Fibroblast of the aortic adventitia (primary cell): ENCODE measurements around the gene HOXB4. TPM values are rescaled to one million over a fixed set of nuclear protein-coding genes. Genes with fewer than 3 reads are reported as not detected.

Source experiments
- DNase-seq: peaks from one replicate; pipeline ENCODE4 v3.0.0-alpha.2; 2010; ENCODE audit warnings: low read depth
- H3K4me3 ChIP-seq: 2 replicates; pipeline ENCODE4 v1.5.1; 2011; ENCODE audit warnings: low read depth, mild to moderate bottlenecking, control low read depth, low read length, moderate library complexity
- total RNA-seq: library from RNA; depleted of rRNA; stranded (reverse); fragments of >200 nt; gene quantifications from 2 replicates; pipeline ENCODE4 v1.2.3, GENCODE V29; 2012; ENCODE audit warnings: low replicate concordance
- TF ChIP-seq, protein P1 (sequence below): IDR thresholded peaks from 2 replicates; pipeline ENCODE4 v1.5.1; 2011; ENCODE audit warnings: mild to moderate bottlenecking, low read length, control low read depth, inconsistent platforms; ENCODE audit not compliant: insufficient read depth

The HOXB4 gene
- total RNA-seq, 1 donor, result 3.8 TPM

DNA sequence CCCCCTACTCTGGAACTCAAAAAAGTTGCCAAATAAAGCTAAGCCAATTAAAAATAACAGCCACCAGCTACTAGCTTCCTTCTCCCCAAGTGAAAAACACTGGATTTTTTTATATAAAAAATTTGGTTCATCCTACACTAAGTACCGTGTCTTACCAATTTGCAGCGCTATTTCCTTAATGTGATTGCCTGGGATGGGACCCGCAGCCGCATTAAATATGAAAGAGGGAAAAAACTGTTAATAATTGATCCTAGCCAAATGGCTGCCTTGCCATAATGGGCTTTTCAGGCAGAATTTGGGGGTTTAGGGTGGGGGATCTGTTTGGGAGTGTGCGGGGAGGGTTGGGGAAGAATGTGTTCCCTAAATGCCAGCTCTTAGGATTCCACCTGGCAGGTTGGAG lies 46.0 kb upstream of the HOXB4 start:
- H3K4me3 ChIP-seq, result no peak overlapping the region
- no peak for DNase-seq
- TF ChIP-seq, protein P1, sequence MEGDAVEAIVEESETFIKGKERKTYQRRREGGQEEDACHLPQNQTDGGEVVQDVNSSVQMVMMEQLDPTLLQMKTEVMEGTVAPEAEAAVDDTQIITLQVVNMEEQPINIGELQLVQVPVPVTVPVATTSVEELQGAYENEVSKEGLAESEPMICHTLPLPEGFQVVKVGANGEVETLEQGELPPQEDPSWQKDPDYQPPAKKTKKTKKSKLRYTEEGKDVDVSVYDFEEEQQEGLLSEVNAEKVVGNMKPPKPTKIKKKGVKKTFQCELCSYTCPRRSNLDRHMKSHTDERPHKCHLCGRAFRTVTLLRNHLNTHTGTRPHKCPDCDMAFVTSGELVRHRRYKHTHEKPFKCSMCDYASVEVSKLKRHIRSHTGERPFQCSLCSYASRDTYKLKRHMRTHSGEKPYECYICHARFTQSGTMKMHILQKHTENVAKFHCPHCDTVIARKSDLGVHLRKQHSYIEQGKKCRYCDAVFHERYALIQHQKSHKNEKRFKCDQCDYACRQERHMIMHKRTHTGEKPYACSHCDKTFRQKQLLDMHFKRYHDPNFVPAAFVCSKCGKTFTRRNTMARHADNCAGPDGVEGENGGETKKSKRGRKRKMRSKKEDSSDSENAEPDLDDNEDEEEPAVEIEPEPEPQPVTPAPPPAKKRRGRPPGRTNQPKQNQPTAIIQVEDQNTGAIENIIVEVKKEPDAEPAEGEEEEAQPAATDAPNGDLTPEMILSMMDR, result no peak

DNA sequence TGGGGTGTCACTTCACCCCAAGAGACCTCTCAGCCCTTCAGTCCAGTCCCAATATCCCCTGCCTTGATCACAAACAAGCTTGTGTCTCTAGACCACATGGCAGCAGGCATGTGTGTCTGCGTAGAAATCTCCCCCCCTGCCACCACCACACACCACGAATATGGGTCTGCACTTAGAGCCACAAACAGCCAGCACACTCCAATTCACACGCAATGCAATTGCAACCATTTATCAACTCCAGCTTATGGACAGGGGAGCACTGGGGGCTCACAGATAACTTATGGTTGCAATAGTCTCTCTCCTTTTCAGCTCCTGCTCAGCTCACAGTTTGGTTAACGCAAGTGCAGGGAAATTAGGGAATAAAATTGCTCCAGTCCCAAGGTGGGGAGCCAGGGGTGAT lies 45.4 kb upstream of the HOXB4 start:
- TF ChIP-seq, protein P1, result no peak

DNA sequence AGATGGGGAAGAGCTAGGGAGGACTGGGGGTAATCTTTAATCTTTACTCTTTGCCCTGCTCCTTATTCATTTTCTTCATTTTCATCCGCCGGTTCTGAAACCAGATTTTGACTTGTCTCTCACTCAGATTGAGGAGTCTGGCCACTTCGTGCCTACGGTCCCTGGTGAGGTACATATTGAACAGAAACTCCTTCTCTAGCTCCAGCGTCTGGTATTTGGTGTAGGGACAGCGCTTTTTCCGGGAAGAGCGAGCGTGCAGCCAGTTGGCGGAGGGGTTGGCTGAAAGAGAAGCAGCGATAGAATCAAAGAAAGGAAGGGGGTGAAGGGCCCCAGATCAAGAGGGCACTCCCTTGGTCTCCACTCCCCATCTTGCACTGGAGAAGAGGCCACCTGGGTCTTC lies 44.7 kb upstream of the HOXB4 start:
- DNase-seq, result no peak
- H3K4me3 ChIP-seq, result no peak overlapping the region
- TF ChIP-seq, protein P1, result no peak

More for the DNA sequence above, 45.4 kb upstream of the HOXB4 start:
- DNase-seq, result no peak
- no peak overlapping the region for H3K4me3 ChIP-seq

DNA sequence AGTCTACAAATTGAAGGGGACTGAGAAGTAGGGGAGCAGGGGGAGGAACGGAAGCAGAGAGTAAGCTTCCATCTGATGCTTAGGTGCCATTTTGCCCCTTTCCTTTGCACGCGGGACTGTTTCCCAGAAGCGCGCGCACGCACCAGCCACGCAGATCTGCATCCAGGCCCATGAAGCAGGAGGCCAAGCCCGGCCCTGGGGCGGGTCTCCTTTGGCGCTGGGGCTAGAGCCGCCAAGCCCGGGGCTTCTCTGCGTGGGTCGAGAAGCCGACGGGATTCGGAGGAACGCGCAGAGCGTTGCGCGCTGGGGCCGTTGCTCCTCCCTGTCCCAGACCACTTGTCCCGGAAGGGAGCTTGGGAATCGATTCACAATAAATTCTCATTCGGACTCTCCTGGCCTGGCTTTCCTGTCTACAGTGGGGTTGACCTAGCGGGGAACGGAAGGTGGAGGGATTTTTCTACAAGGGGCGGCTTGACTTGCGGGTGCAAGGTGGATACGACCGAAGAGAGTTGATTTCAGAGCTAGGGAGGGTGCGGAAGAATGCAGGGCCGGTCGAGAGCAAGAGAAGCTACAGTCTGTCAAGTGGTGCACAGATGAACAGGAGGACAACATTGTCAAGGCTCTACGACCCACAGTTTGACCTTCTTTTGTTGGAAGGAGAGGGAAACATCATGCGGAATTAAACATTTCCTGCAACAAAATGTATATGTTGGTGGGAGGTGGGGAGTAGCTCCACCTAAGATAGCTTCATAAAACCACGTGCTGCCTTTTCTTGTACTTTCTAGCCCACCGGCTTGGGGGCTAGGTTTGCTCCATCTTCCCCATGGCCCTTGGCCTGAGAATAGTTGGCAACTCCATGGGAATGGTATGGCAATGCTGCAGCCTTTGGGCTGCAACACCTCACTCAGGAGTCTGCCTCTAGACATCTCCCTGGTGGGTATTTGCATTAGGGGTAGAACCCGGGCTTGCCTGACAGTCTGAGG lies 43.6 kb upstream of the HOXB4 start:
- H3K4me3 ChIP-seq, result no peak overlapping the region
- DNase-seq, result no peak
- TF ChIP-seq, protein P1, result no peak

DNA sequence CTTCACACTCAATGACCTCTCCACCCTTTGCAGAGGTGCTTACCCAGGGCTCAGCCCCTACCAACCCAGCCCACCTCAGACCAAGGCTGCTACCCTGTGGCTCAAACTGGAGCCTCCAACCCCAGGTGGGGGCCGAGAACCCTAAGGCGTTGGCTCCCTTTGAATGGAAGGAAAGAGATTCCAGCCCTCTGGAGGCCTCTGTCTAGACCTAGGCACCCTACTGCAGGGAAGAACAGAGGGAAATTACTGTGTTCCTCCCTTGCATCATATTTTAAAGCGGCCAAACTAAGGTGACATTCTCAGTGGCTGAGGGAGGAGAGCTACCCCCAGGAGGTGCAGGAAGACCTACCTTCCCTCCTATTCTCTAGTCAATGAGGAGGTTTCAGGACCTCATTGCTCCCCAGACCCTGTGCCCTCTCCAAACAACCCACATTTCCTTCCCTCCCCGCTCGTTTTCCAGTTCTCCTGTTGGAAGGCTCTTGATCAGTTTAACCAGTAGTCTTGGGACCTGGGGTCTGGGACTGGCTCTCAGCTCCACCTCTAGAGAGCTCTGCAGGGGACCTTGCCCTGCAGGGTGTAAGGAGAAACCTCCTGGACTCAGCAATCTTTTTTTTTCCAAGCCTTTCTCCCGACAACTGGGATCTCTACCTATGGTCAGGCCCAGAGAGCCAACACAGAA lies 42.5 kb upstream of the HOXB4 start:
- TF ChIP-seq, protein P1, result no peak
- no peak for DNase-seq

DNA sequence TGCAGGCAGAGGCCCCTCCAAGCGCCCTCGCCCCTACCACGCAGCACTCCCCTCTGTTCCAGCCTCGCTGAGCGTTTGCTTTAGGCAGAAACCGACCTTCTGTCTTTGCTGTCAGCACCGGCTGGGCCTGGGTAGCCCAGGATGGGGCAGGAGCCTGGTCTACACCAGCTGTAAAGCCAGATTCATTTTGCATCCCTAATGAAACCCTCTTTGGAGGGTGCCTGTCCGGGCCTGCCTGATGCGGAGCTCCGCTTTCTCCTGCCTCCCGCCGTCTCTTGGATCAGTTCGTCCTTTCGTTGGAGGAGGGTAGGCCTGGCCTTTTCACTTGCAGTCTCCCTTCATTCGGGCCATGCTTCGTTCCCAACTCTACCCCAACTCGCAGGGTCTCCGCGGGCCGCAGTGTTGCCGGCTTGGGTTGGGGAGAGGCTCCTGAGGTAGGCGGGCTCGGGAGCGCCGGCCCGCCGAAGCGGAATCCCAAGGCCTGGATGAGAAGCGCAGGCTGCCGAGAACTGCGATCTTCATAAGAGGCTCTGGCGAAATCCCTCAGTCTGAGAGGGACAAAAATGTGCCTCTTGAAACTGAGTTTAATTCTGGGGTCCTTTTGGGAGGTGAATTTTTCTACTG lies 41.8 kb upstream of the HOXB4 start:
- TF ChIP-seq, protein P1, result no peak
- H3K4me3 ChIP-seq, result no peak overlapping the region
- no peak for DNase-seq

More for the DNA sequence above, 42.5 kb upstream of the HOXB4 start:
- no peak overlapping the region for H3K4me3 ChIP-seq
